Activated naive CD8-positive, alpha-beta T cell treated with anti-CD3 and anti-CD28 coated beads, Interleukin-2, amount 50 U/mL, for 16 hours (primary cell): ENCODE measurements around the gene ZNF629.
"Not testable (repeated sequence)": the region's sequence is repeated elsewhere in the genome, so short reads cannot be mapped to it uniquely, and the experiment has no call there.

Experiments used
- DNase-seq: peaks from one replicate; pipeline ENCODE4 v3.0.0-alpha.2; 2020; ENCODE audit warnings: low read depth, low spot score

ZNF629 gene

DNA sequence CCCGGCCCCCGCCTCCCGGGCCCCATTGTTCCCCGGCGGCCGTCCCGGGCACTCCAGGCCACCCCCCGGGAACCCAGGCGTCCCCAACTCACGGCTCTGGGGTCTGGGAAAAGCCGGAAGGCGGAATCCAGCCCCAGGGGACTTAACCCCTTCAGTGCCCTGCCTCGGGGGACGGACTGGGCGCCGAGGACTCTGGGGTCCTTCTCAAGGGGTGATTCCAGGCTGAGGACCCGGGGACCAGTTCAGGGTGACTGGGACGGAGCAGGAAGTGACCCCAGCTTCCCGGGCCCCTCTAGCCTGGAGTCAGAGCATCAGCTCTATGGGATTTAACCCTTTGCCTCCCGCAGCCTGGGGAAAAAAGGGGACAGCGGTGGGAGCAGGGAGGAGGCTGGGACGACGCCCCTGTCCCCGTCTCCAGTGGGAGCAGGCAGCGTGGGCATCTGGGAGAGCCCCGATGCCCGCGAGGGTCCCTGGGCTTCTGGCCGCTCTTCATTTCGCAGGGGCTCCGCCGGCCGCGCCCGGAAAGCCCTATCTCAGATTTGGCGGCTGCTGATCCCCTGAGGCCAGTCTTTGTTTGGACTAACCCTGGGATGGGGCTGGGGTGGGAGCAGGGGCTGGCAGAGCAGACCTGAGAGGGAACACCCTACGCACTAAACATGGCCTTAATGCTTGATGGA lies at the start of gene ZNF629:
ZNF629 (minus strand) TSS at position 270 of the 677 bp plus-strand sequence. CDS start 2,723 bp downstream, outside the sequence.
- no peak for DNase-seq

GRCh38 chr16:30834130-30834740 lies 47.2 kb upstream of the ZNF629 start:
- no peak for DNase-seq

GRCh38 chr16:30830072-30830417 lies 43.0 kb upstream of the ZNF629 start:
- DNase-seq: no peak

DNA sequence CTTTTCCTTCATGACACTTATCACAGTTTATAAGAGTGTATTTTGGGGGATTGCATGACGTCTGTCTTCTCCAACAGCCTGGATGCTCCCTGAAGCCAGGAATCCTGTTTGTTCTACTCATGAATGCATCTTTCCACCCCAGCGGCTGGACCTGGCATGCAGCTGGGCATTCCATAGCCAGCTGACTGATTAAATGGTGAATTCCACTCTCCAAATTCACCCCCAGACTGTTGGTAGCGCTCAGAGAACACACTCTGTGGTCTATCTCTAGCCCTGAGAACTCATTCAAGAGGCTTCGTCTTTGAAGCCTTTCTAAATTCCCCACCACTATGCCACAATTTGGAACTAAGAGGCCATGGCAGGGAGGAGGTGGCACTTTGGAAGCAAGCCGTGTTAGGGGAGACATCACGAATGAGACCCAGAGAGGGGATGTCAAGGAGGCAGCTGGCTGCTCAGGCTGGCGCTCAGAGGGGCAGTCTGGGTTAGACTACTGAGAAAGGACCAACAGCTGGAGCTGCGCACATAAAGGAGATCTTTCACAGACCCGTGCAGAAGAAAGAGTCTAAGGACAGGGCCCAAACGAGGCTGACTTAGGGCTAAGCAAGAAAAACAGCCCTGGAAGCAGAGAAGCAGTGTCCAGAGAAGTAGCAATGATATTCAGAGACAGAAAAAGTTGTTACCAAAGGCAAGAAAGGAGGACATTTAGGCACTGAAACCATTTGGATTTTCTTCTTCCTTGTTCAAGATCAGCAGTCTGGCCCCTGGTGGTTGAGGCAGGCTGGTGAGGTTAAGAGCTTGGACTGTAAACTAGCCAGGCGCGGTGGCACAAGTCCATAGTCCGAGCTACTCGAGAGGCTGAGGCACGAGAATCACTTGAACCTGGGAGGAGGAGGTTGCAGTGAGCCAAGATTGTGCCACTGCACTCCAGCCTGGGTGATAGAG lies 42.4 kb upstream of the ZNF629 start:
- DNase-seq: no peak

- DNase-seq: no peak
These were observed 34.9 kb upstream of the ZNF629 start for GRCh38 chr16:30821891-30822290.

DNA sequence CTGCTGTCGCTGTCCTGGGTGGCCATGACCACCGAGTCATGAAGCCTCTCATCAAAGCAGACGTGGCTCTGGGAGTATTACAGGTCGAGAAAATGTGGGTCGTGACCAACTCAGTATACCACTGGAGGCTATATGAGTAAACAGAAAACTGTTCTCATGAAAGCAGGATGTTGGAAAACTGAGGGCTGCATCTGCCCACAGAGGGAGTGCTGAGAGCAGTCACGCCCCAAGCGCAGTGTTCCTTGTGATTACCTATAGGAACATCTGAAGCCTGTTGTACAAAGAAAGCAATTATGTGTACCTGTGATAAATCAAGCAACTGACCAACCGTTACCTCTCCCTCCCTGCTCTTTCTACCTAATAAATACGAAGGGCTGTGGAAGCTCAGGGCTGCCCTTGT lies 34.4 kb upstream of the ZNF629 start:
- DNase-seq: not testable (repeated sequence)

GRCh38 chr16:30820952-30821421 lies 34.0 kb upstream of the ZNF629 start:
- no peak for DNase-seq

DNA sequence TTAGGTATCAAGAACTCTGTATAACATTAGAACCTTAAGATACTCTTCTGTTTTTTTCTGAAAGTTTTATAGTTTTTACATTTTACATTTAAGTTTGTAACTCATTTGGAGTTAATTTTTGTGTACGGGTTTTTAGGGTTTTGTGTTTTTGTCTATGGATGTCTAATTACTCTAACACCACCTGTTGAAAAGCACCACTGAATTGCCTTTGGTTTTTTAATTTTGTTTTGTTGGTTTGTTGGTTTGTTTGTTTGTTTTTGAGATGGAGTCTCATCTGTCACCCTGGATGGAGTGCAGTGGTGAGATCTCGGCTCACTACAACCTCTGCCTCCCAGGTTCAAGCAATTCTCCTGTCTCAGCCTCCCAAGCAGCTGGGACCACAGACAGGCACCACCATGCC lies 29.8 kb upstream of the ZNF629 start:
- no peak for DNase-seq

DNA sequence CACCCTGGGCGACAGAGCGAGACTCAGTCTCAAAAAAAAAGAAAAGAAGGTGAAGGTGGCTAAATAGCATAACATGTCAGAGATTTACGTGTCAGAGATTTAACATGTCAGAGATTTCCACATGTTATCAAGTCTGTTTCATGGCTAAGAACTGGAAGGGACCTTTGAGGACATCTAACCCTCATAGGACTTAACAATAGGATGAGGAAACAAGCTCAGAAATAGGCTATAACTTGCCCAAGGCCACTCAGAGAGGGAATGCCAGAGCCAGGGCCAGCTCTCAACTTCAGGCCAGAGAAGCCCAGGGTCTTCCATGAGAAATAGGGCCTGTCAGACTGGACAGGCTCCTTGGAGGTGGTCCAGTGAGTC lies 26.8 kb upstream of the ZNF629 start:
- DNase-seq: no peak

- not testable (repeated sequence) for DNase-seq
These were observed 22.7 kb upstream of the ZNF629 start for GRCh38 chr16:30809675-30810074.

- not testable (repeated sequence) for DNase-seq
These were observed 22.0 kb upstream of the ZNF629 start for GRCh38 chr16:30808890-30809426.

DNA sequence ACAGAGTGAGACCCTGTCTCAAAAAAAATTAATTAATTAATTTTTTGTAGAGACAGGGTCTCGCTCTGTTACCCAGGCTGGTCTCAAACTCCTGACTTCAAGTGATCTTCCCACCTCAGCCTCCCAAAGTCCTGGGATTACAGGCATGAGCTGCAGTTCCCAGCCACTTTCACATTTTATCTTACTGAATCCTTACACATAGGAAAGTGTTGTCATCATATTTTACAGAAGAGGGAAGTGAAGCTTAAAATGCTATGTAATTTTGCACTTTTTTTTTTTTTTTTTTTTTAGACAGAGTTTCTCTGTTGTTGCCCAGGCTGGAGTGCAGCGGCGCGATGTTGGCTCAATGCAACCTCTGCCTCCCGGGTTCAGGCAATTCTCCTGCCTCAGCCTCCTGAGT lies 21.1 kb upstream of the ZNF629 start:
- DNase-seq: no peak

DNA sequence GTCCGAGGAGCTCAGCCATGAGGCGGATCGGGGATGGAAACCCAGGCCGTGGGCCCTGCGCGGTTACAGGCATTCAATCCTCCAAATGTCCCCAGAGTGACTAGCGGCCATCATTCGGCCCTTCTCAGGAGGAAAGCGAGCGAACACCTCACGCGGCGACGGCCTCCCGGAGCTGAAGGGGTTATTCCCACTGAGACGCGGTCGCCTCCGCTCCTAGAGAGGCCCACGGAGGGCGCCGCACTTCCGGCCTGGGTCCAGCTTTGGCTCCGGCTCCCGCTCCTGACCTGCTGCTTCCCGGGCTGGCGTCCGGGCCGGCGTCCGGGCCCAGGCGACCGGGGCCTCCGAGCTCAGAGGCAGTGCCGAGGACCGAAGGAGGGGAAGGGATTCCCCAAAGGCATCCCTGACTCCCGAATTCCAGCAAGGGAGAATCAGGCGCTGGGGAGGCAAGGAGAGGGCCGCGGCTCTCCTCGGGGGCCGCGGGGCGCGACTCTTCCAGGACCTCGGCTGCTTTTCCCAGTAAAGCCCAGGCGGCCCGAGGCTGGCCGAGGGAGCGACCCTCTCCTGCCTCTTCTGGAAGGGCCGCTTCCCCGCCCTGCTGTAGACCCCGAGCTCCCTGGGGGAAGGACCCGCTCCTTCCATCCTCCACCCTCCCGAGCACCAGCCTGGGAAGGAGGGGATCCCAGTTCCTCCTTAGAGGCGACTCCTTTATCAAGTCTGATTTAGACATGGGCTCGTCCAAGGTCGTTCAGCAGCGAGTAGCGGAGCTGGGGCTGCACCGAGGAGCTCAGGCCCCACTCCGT lies 18.6 kb upstream of the ZNF629 start:
- no peak for DNase-seq

- DNase-seq: no peak
These were observed 18.0 kb upstream of the ZNF629 start for GRCh38 chr16:30805056-30805369.

- DNase-seq: no peak
These were observed 15.9 kb upstream of the ZNF629 start for GRCh38 chr16:30802936-30803335.

- no peak for DNase-seq
These were observed 10.8 kb upstream of the ZNF629 start for GRCh38 chr16:30797670-30798309.

- DNase-seq: no peak
These were observed 7.6 kb upstream of the ZNF629 start for GRCh38 chr16:30794634-30795033.

- DNase-seq: no peak
These were observed 6.6 kb upstream of the ZNF629 start for GRCh38 chr16:30793508-30794069.

DNA sequence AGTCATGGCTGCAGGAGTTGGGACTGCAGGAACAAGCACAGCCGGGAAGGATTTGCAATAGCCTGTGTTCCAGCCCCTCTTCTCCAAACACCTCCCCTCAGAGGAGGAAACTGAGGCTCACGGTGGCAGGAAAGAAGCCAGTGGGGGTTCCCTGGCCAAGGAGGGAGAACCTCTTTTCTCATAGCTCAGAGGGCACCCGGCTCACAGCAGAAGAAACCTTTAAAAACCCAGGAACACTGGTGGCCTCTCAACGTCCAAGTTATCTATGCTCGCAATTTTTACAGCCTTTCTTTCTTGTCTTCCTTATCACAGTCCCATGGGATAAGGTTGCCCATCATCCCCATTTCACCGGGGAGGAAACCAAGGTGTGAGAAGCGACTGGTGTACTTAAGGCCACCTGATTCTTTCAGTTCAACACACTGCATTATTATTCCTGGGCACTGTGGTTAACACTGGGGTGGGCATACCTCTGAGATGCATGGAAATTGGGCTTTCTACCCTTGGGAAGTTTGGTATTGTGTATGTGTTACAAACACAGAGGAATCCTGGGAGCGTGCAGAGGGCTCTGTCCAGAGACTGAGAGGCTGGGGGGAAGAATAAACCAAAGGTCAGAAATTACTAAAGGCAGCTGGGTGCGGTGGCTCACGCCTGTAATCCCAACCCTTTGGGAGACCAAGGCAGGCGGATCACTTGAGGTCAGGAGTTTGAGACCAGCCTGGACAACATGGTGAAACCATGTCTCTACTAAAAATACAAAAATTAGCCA lies 791 bp upstream of the ZNF629 start:
- DNase-seq: no peak
